Loucy (cell line): Measurements from ENCODE around the gene THRAP3.

ENCODE experiments used
- EZH2phosphoT487 ChIP-seq: fragments of 200-600 bp; IDR thresholded peaks from 2 replicates; pipeline ENCODE4 v1.6.1; 2018; ENCODE audit warnings: antibody characterized with exemption, mild to moderate bottlenecking, moderate library complexity, borderline replicate concordance
- TF ChIP-seq, protein P1 (sequence below): fragments of 200-600 bp; sonication (generic); conservative IDR thresholded peaks from 2 replicates; pipeline ENCODE4 v1.5.1; 2014; ENCODE audit warnings: mild to moderate bottlenecking, antibody characterized with exemption, low read length

GRCh38 chr1:36203554-36204346 is 20.5 kb upstream of the THRAP3 start:
- TF ChIP-seq, protein P1, sequence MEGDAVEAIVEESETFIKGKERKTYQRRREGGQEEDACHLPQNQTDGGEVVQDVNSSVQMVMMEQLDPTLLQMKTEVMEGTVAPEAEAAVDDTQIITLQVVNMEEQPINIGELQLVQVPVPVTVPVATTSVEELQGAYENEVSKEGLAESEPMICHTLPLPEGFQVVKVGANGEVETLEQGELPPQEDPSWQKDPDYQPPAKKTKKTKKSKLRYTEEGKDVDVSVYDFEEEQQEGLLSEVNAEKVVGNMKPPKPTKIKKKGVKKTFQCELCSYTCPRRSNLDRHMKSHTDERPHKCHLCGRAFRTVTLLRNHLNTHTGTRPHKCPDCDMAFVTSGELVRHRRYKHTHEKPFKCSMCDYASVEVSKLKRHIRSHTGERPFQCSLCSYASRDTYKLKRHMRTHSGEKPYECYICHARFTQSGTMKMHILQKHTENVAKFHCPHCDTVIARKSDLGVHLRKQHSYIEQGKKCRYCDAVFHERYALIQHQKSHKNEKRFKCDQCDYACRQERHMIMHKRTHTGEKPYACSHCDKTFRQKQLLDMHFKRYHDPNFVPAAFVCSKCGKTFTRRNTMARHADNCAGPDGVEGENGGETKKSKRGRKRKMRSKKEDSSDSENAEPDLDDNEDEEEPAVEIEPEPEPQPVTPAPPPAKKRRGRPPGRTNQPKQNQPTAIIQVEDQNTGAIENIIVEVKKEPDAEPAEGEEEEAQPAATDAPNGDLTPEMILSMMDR, result no peak
- no peak for TF ChIP-seq EZH2phosphoT487
